22Rv1 (cell line): Measurements from ENCODE around the gene TUBGCP3.

ENCODE experiments used
- H3K27ac ChIP-seq: fragments of 450-650 bp; 2 replicates; pipeline ENCODE4 v1.5.1; 2017
- CTCF ChIP-seq: fragments of 450-650 bp; IDR thresholded peaks from 2 replicates; pipeline ENCODE4 v1.5.1; 2017; ENCODE audit warnings: mild to moderate bottlenecking
- ZFX ChIP-seq: fragments of 450-650 bp; IDR thresholded peaks from 2 replicates; pipeline ENCODE4 v1.6.1; 2017; ENCODE audit warnings: antibody characterized with exemption, borderline replicate concordance

The TUBGCP3 gene

GRCh38 chr13:112627161-112627560 lies 39.2 kb upstream of the TUBGCP3 start:
- H3K27ac ChIP-seq: no peak overlapping the region
- TF ChIP-seq ZFX (no peak), CTCF (no peak)

- H3K27ac ChIP-seq: no peak overlapping the region
- TF ChIP-seq ZFX (no peak), CTCF (no peak)
Measured at GRCh38 chr13:112626761-112627160, 38.8 kb upstream of the TUBGCP3 start.

DNA sequence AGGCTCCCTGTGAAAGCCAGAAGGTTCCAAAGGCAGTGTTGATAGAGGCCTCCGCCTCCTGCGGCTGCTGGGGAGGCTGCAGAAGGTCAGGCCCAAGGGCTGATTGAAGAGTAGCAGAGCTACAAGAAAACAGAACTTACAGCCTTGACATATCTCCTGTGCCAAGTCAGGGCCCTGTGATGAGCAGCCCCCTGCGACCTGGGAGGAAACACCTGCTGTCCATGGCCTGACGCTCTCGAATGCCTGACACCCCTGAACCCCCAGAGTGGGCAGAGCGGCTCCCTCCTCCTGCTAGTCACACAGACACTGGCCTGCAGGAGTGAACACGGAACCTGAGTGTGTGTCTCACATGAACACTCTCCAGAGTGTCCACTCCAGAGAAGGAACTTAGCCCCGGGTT lies 38.2 kb upstream of the TUBGCP3 start:
- TF ChIP-seq ZFX (no peak), CTCF (no peak)
- H3K27ac ChIP-seq: no peak overlapping the region

GRCh38 chr13:112625698-112626097 lies 37.7 kb upstream of the TUBGCP3 start:
- H3K27ac ChIP-seq: no peak overlapping the region
- no peak for TF ChIP-seq ZFX
- no peak for TF ChIP-seq CTCF

DNA sequence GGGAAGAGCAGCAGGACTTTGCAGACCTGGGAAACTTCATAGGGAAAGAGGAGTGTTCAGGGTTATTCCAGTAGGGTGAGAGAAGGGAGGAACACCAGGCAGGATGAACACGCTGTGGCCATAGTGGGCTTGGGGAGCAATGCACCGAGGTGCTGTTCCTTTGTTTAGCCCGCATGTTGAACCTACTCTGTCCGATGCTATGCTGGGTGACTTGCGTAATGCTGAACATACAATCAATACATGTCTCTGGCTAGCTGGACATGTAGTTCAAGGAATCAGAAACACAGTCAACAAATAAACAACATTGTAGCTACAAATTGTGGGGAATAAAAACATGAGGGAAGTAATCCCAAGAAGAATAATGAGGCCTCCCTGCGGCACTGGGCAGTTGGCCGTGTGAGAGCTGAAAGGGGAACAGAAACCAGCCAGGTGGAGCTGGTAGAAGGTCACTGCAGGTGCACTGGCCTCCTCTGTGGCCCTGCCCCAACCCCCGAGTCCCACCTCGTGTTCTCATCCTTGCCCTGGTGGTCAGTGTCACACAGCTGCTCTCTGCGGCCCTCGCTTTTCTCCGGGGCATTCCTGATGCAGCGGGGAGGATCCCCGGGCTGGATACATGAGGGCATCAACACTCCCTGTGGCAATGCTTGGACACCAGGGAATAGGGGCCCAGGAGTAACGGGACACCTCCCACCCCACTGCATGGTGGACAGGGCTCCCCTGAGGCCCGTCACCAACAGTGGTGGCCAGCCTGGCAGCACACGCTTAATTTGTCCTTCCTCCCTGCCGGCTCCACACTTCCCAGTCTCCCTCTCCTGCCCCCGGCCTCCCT lies 36.9 kb upstream of the TUBGCP3 start:
- no peak overlapping the region for H3K27ac ChIP-seq
- no peak for TF ChIP-seq ZFX
- TF ChIP-seq CTCF: no peak

DNA sequence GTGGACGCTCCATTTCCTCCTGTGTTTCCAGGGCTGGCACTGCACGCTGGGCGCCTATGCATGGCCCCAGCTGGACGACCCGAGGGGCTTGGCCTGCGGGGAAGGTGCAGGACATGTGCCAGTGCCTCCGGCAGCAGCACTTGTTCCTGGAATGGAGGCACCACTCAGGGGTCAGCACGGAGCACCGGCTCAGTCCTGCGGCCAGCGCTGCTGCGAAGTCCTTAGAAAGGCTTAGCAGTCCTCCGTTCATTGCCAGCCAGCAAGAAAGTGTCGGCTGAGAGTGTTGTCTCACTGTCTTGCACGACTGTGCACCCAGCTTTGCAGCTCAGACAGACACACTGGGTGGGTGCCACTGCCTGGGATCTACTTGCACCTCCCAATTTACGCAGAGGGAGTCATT lies 36.1 kb upstream of the TUBGCP3 start:
- H3K27ac ChIP-seq: no peak overlapping the region
- TF ChIP-seq ZFX: no peak
- TF ChIP-seq CTCF: no peak

DNA sequence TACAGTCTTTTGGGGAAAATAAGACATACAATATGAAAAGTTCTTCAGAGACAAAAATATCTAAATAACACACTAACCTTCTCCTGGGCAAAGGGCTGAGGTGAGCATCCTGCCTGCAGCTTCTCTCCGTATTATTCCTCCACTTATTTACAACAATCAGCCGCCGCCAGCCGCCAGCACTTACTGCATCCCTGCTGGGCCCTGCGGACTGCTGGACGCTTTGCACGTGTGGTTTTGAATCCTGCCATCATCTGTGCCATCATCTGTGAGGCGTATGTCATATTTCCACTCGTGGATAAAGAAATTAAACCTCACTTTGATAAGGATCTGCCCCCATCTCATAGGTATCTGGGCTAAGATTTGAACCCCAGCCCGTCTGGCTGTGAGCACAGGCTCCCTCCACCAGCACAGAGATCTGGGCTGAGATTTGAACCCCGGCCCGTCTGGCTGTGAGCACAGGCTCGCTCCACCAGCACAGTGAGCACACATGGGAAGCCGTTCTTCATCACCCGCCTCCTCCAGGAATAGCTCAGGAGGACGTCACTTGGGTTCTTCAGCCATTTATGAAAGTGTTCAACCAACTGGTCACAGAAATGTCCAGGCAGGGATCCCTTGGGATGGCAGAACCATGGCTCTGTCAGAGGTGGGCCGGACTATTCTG lies 35.2 kb upstream of the TUBGCP3 start:
- TF ChIP-seq CTCF: no peak
- TF ChIP-seq ZFX: no peak
- H3K27ac ChIP-seq: no peak overlapping the region
